Transverse colon (tissue), 4 donors: ENCODE data around the gene CRADD. TPM values are rescaled to one million over a fixed set of nuclear protein-coding genes. Genes with fewer than 3 reads are reported as not detected.

Source experiments
- DNase-seq: peaks from one replicate; pipeline ENCODE4 v3.0.0-alpha.2; 2019
- H3K27ac ChIP-seq, 4 donors: fragments of 200-600 bp; sonication (generic); 2 replicates each; pipeline ENCODE4 v1.5.1; 2016 to 2018; ENCODE audit warnings: inconsistent platforms in 4 of 4
- H3K27me3 ChIP-seq: fragments of 200-600 bp; sonication (generic); 2 replicates; pipeline ENCODE4 v1.5.1; 2017; ENCODE audit warnings: inconsistent platforms
- H3K36me3 ChIP-seq, 4 donors: fragments of 200-600 bp; sonication (generic); 2 replicates each; pipeline ENCODE4 v1.5.1; 2017 to 2019; ENCODE audit warnings: inconsistent platforms in 4 of 4
- H3K4me1 ChIP-seq, 4 donors: fragments of 200-600 bp; sonication (generic); 2 replicates each; pipeline ENCODE4 v1.5.1; 2017 to 2020; ENCODE audit warnings: inconsistent platforms in 4 of 4
- H3K4me3 ChIP-seq, 4 donors: fragments of 200-600 bp; sonication (generic); 1 replicate in 1 of 4; 2 replicates in 3 of 4; pipeline versions ENCODE4 v1.5.1 to v1.6.1; 2017 to 2019; ENCODE audit warnings: inconsistent platforms in 4 of 4
- H3K9me3 ChIP-seq, 2 donors: fragments of 200-600 bp; sonication (generic); 2 replicates each; pipeline ENCODE4 v1.5.1; 2017 to 2019; ENCODE audit warnings: inconsistent platforms in 2 of 2
- EP300 ChIP-seq: sonication (generic); formaldehyde crosslinking; IDR thresholded peaks from one replicate; pipeline ENCODE4 v1.6.1; 2017; ENCODE audit warnings: antibody characterized with exemption, low read depth
- POLR2A ChIP-seq: fragments of 450-650 bp; IDR thresholded peaks from one replicate; pipeline ENCODE4 v1.6.1; 2016; ENCODE audit warnings: antibody characterized with exemption, mild to moderate bottlenecking, moderate library complexity
- POLR2AphosphoS5 ChIP-seq, 3 donors: sonication (generic); formaldehyde crosslinking; IDR thresholded peaks; one replicate each; pipeline ENCODE4 v1.6.1; 2016; ENCODE audit warnings: antibody characterized with exemption in 3 of 3
- whole genome bisulfite sequencing, 2 donors: methylation state at CpG; one replicate each; pipeline ENCODE4 v1.1.5; 2018; ENCODE audit warnings: low coverage in 1 of 2; 5-methylcytosine and 5-hydroxymethylcytosine counted together
- in situ Hi-C, 4 donors: fragments of 200-750 bp; cut with MboI; loops; one replicate each; pipeline versions ENCODE4 v1.15.0 to v1.15.1; 2017; ENCODE audit warnings: low sequenced_read_pairs in 3 of 4, low pct_ligation_motif_present in 1 of 4, low pct_unique_long_range_greater_than_20kb in 1 of 4
- intact Hi-C: fragments of 100-400 bp; cut with DNase I; formaldehyde crosslinking; loops from one replicate; pipeline ENCODE4 v1.15.1; 2023; ENCODE audit warnings: low total_unique reads
- total RNA-seq, 4 donors: library from RNA; depleted of rRNA; stranded (reverse); fragments of >200 nt; gene quantifications; one replicate each; pipeline ENCODE4 v1.1.0, GENCODE V29; 2016
- TF ChIP-seq, protein P1 (sequence below), 5 experiments: fragments of 200-600 bp in 3 of 5; fragments of 450-650 bp in 2 of 5; sonication (generic) in 3 of 5; IDR thresholded peaks; 1 replicate in 2 of 5; 2 replicates in 3 of 5; pipeline ENCODE4 v1.5.1; 2016 to 2017; ENCODE audit warnings: antibody characterized with exemption in 5 of 5, inconsistent platforms in 3 of 5, mild to moderate bottlenecking in 2 of 5, moderate library complexity in 1 of 5

Gene CRADD
- total RNA-seq, 4 donors from 2014 or later: 45.6 to 59.3 (median 56.3) TPM

DNA sequence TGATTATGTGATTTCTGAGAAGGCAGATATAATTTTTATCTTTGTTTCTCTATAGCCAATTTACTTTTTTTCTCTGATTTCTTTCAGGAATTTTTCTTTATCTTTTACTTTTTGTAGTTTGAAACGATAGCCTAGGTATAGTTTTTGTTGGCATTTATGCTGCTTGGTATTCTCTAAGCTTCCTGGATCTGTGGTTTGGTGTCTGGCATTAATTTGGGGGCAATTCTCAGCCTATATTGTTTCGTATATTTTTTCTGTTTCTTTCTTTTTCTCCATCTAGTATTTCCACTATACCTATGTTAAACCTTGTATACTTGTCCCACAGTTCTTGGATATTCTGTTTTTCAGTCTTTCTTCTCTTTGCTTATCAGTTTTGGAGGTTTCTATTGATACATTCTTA lies 45.0 kb downstream of the CRADD start:
- no peak overlapping the region for H3K4me3 ChIP-seq
- intact Hi-C loops: no loop called here
- in situ Hi-C loops: no loop called here
- no peaks in the 10 kb centered on the region for H3K9me3 ChIP-seq
- WGBS, 2 donors: 91 to 92% methylated on average over 2 of the region's 2 CpGs
- no peak overlapping the region for H3K27ac ChIP-seq
- no peaks in the 10 kb centered on the region for H3K36me3 ChIP-seq
- no peaks in the 10 kb centered on the region for H3K27me3 ChIP-seq
- peaks cover 0 to 4% (median 0%) of the 10 kb centered on the region in 4 donors for H3K4me1 ChIP-seq
- TF ChIP-seq POLR2A: no peak
- TF ChIP-seq POLR2AphosphoS5 (IDR thresholded peaks at IDR 0.05): no peak
- TF ChIP-seq, protein P1, sequence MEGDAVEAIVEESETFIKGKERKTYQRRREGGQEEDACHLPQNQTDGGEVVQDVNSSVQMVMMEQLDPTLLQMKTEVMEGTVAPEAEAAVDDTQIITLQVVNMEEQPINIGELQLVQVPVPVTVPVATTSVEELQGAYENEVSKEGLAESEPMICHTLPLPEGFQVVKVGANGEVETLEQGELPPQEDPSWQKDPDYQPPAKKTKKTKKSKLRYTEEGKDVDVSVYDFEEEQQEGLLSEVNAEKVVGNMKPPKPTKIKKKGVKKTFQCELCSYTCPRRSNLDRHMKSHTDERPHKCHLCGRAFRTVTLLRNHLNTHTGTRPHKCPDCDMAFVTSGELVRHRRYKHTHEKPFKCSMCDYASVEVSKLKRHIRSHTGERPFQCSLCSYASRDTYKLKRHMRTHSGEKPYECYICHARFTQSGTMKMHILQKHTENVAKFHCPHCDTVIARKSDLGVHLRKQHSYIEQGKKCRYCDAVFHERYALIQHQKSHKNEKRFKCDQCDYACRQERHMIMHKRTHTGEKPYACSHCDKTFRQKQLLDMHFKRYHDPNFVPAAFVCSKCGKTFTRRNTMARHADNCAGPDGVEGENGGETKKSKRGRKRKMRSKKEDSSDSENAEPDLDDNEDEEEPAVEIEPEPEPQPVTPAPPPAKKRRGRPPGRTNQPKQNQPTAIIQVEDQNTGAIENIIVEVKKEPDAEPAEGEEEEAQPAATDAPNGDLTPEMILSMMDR (IDR thresholded peaks at IDR 0.05): no peak
- no peak for TF ChIP-seq EP300
- DNase-seq: no peak

DNA sequence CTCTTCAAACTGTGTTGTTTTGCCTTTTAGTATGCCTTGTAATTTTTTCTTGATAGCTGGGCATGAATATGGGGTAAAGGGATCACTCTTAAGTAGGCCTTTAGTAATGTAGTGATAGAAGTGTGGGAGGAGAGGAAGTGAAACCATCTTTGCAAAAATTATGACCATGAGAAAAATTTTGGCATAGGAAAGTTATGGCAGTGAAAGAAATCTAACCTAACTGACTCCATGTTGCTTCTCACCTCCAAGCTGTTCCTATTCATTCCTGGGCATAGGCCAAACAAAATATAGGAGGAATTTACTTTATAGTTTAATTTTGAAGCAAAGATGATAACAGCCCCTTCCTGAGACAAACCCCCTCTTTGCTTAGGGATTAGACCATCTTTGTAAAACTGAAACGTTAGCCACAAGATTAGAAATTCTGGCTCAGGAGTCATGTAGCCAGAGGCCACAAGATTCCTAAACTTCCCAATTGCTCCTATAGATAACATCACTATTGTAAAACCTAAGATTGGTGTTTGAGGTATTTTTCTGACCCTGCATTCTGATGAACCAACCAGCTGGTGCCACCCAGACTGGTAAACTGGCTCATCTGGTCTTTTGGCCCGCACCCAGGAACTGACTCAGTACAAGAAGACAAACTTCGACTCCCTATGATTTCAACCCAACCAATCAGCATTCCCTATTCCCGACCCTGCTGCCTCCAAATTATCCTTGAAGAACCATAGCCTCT lies 45.8 kb downstream of the CRADD start:
- H3K9me3 ChIP-seq: no peaks in the 10 kb centered on the region
- peaks cover 0 to 4% (median 0%) of the 10 kb centered on the region in 4 donors for H3K4me1 ChIP-seq
- no peaks in the 10 kb centered on the region for H3K27me3 ChIP-seq
- 89 to 100% methylated on average over 2 to 4 of the region's 4 CpGs for WGBS, 2 donors
- H3K27ac ChIP-seq: no peak overlapping the region
- no peaks in the 10 kb centered on the region for H3K36me3 ChIP-seq
- H3K4me3 ChIP-seq: no peak overlapping the region
- in situ Hi-C loops (no loop called here), intact Hi-C loops (no loop called here)
- no peak for TF ChIP-seq POLR2AphosphoS5 (IDR thresholded peaks at IDR 0.05)
- TF ChIP-seq, protein P1 (IDR thresholded peaks at IDR 0.05): no peak
- TF ChIP-seq POLR2A: no peak
- TF ChIP-seq EP300: no peak
- DNase-seq: no peak

DNA sequence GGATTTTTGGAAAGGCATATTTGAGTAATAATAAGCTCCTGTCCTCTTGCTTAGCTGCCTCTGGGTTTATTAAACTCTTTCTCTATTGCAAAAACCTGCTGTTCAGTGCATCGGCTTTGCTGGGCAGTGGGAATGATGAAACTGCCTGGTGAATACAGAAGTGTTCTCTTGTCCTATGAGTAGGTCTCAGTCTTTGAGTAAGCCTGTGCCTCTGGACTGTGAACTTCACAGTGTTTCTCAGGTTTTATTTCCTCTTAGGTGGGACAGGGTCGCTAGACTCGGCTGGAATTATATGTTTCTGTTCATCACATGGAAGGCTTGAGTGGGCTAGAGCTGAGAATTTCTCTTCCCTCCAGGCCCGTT lies 46.4 kb downstream of the CRADD start:
- H3K9me3 ChIP-seq: no peaks in the 10 kb centered on the region
- 97 to 100% methylated on average over 3 to 4 of the region's 4 CpGs for WGBS, 2 donors
- no peak overlapping the region for H3K4me3 ChIP-seq
- peaks cover 0 to 4% (median 0%) of the 10 kb centered on the region in 4 donors for H3K4me1 ChIP-seq
- no peaks in the 10 kb centered on the region for H3K27me3 ChIP-seq
- H3K27ac ChIP-seq: no peak overlapping the region
- DNase-seq: no peak
- intact Hi-C loops: no loop called here
- no peaks in the 10 kb centered on the region for H3K36me3 ChIP-seq
- in situ Hi-C loops: no loop called here
- TF ChIP-seq, protein P1 (IDR thresholded peaks at IDR 0.05): no peak
- no peak for TF ChIP-seq POLR2AphosphoS5 (IDR thresholded peaks at IDR 0.05)
- TF ChIP-seq EP300: no peak
- no peak for TF ChIP-seq POLR2A

DNA sequence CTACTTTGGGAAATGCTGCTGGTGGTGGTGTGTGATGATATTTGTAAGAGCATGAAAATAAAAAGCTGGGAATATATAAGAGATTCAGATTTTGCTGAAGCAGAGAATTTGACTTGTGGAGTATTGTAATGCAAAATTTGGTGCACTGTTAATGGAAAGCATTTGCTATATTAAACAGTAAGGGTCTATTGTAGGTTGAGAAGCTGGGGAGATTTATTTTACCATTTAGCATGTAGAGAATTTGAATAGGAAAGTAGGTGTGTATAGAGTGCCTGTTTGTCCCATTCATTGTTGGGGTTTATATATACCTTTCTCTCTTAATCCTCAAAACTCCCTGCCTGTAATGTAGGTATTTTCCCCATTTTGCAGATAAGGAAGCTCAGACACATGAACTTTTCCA lies 48.4 kb downstream of the CRADD start:
- in situ Hi-C loops: loop anchor here in 1 of 4 donors (25.0 kb wide), 1 partner anchor 163 kb away; the partner anchor contains the start of gene SOCS2
- no peak for TF ChIP-seq EP300
- intact Hi-C loops: no loop called here

More for the DNA sequence above, 48.4 kb downstream of the CRADD start:
- Histone ChIP-seq H3K9me3 (no peaks in the 10 kb centered on the region), H3K4me3 (no peak overlapping the region), H3K4me1 (peaks cover 0 to 4% (median 0%) of the 10 kb centered on the region in 4 donors), H3K36me3 (no peaks in the 10 kb centered on the region), H3K27me3 (no peaks in the 10 kb centered on the region), H3K27ac (no peak overlapping the region)
- DNase-seq: no peak
